Measurements from ENCODE around the gene ZBED4.

DNA sequence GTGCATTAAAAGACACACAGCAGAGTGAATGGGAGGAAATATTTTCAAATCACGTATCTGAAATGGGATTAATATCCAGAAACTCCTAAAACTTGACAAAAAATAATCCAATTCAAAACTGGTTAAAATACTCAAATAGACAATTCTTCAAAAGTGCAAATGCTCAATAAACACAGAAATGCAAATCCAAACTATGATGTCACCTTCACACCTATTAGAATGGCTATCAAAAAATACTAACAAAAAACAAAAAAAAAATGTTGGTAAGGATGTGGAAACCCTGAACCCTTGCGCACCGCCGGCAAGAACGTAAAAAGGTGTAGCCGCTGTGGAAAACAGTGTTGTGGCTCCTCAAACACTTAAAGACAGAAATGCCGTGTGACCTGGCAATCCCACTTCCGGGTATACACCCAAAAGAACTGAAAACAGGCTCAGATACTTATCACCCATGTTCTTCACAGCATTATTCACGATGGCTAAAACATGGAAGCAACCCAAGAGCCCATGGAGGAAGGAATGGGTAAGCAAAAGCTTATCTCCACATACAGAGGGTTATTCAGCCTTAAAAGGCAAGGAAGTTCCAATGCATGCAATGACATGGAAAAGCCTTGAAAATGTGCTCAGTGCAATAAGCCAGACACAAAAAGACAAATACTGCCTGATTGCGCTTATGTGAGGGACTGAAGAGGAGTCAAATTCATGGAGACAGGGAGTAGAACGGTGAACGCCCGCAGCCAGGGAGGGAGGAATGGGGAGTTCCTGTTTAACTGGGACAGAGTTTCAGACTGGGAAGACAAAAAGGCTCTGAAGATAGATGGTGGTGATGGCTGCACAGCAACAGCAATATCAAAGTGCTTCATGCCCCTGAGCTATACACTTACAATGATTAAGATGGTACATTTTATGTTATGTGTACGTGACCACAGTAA is 45.6 kb upstream of the ZBED4 start:
- TF ChIP-seq CTCF (IDR thresholded peaks at IDR 0.05; ENCODE audit: low read depth, low read length), result no peak
- TF ChIP-seq EZH2phosphoT487 (IDR thresholded peaks at IDR 0.05; ENCODE audit: low read depth), result no peak

Measured in OCI-LY3 (cell line).